ENCODE measurements around the gene LHFPL2.

Gene LHFPL2

GRCh38 chr5:78642701-78643100 lies 5.9 kb downstream of the LHFPL2 start:
- H3K79me2 ChIP-seq: no peaks in the 10 kb centered on the region

GRCh38 chr5:78640662-78641474 lies 7.7 kb downstream of the LHFPL2 start:
- H3K4me3 ChIP-seq (ENCODE audit: low read depth, low read length): no peak overlapping the region
- no peaks in the 10 kb centered on the region for H3K36me3 ChIP-seq (ENCODE audit: control insufficient read depth, insufficient read depth, low read length)
- H3K4me1 ChIP-seq: no peaks in the 10 kb centered on the region
- no peaks in the 10 kb centered on the region for H3K9me3 ChIP-seq (ENCODE audit: control insufficient read depth, low read length)
- no peaks in the 10 kb centered on the region for H3K27me3 ChIP-seq (ENCODE audit: control insufficient read depth, insufficient read depth, low read length)
- H3K9ac ChIP-seq: no peak overlapping the region
- no peak for TF ChIP-seq CTCF (IDR thresholded peaks at IDR 0.05)
- no peak overlapping the region for H2AFZ ChIP-seq
- H3K4me2 ChIP-seq (ENCODE audit: low read length): no peak overlapping the region
- H3K27ac ChIP-seq: no peak overlapping the region
- H3K79me2 ChIP-seq: no peaks in the 10 kb centered on the region

More at GRCh38 chr5:78642701-78643100, 5.9 kb downstream of the LHFPL2 start:
- Histone ChIP-seq H2AFZ (no peak overlapping the region), H3K27me3 (ENCODE audit: control insufficient read depth, insufficient read depth, low read length) (no peaks in the 10 kb centered on the region), H3K36me3 (ENCODE audit: control insufficient read depth, insufficient read depth, low read length) (no peaks in the 10 kb centered on the region), H3K4me1 (peaks cover 5% of the 10 kb centered on the region), H3K9me3 (ENCODE audit: control insufficient read depth, low read length) (no peaks in the 10 kb centered on the region), H3K4me3 (ENCODE audit: low read depth, low read length) (no peak overlapping the region), H3K9ac (no peak overlapping the region), H3K27ac (no peak overlapping the region), H3K4me2 (ENCODE audit: low read length) (no peak overlapping the region)
- no peak for TF ChIP-seq CTCF (IDR thresholded peaks at IDR 0.05)

- no peaks in the 10 kb centered on the region for H3K79me2 ChIP-seq
- H3K9ac ChIP-seq: no peak overlapping the region
- H3K36me3 ChIP-seq (ENCODE audit: control insufficient read depth, insufficient read depth, low read length): no peaks in the 10 kb centered on the region
- no peaks in the 10 kb centered on the region for H3K27me3 ChIP-seq (ENCODE audit: control insufficient read depth, insufficient read depth, low read length)
- H3K4me3 ChIP-seq (ENCODE audit: low read depth, low read length): no peak overlapping the region
- H2AFZ ChIP-seq: no peak overlapping the region
- TF ChIP-seq CTCF (IDR thresholded peaks at IDR 0.05): no peak
- no peaks in the 10 kb centered on the region for H3K4me1 ChIP-seq
- no peaks in the 10 kb centered on the region for H3K9me3 ChIP-seq (ENCODE audit: control insufficient read depth, low read length)
- H3K27ac ChIP-seq: no peak overlapping the region
- no peak overlapping the region for H3K4me2 ChIP-seq (ENCODE audit: low read length)
Observed at GRCh38 chr5:78639791-78640190, 8.8 kb downstream of the LHFPL2 start.

- Histone ChIP-seq H3K4me3 (ENCODE audit: low read depth, low read length) (no peak overlapping the region), H3K36me3 (ENCODE audit: control insufficient read depth, insufficient read depth, low read length) (no peaks in the 10 kb centered on the region), H2AFZ (peak overlapping the region; percentile 35), H3K9ac (no peak overlapping the region), H3K9me3 (ENCODE audit: control insufficient read depth, low read length) (no peaks in the 10 kb centered on the region), H3K27ac (no peak overlapping the region), H3K4me1 (peaks cover 5% of the 10 kb centered on the region), H3K27me3 (ENCODE audit: control insufficient read depth, insufficient read depth, low read length) (no peaks in the 10 kb centered on the region), H3K4me2 (ENCODE audit: low read length) (no peak overlapping the region), H3K79me2 (no peaks in the 10 kb centered on the region)
- no peak for TF ChIP-seq CTCF (IDR thresholded peaks at IDR 0.05)
Observed at GRCh38 chr5:78638973-78639669, 9.5 kb downstream of the LHFPL2 start.

Data from parathyroid adenoma (tissue), 2 donors.